Kidney glomerular epithelial cell (primary cell): ENCODE results near the gene PRKG1.
"Not testable (repeated sequence)": the region's sequence is repeated elsewhere in the genome, so short reads cannot be mapped to it uniquely, and the experiment has no call there.

Experiments
- DNase-seq: peaks from one replicate; lab custom pipeline; 2025; lab: John Stamatoyannopoulos, UW

The PRKG1 gene

DNA sequence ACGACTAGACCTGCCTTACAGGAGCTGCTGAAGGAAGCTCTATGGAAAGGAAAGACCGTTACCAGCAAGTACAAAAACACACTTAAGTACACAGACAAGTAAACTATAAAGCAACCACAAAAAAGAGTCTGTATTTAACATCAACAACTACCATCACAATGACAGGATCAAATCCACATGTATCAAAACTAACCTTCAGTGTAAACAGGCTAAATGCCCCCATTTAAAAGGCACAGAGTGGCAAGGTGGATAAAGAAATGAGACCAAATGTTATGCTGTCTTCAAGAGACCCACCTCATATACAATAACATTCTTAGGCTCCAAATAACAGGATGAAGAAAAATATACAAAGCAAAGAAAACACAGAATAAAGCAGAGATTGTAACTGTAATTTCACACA is 932.8 kb downstream of the PRKG1 start:
- DNase-seq, result no peak

DNA sequence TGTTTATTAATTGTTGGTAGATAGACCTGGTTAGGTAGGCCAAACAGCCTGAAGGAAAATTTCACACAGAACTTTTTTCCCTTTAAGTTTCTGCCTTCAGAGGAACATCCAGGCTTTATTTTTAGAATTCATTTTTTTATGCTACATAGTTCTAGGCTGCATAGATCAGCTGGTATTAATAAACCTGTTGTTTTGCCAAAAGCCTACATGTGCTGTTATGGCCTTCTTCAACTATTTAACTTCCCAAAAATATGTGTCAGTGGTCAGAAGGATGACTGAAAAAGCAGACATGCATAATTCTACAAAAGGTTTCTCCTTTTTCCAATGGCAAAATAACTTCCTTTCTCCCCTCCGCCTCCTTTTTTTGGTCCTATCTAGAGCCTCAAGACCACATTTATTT is 936.8 kb downstream of the PRKG1 start:
- DNase-seq, result no peak

DNA sequence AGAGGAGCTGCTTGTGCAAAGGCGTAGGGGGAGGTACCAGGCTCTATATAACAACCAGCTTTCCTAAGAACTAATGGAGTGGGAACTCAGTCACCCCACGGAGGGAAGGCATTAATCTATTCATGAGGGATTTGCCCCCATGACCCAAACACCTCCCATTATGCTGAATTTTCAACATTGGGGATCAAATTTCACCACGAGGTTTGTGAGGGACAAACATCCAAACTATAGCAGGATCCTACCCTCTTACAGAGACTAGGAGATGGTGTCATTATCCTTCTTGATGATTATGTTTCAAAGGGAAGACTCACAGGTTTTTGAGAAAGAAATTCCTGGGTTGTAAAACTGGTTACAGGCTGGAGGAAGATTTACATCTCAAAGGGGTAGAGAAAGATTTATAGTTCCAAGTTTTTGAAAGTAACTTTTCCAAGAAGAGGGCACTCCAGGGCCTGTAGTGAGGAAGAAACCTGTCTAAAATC is 944.8 kb downstream of the PRKG1 start:
- DNase-seq, result no peak

DNA sequence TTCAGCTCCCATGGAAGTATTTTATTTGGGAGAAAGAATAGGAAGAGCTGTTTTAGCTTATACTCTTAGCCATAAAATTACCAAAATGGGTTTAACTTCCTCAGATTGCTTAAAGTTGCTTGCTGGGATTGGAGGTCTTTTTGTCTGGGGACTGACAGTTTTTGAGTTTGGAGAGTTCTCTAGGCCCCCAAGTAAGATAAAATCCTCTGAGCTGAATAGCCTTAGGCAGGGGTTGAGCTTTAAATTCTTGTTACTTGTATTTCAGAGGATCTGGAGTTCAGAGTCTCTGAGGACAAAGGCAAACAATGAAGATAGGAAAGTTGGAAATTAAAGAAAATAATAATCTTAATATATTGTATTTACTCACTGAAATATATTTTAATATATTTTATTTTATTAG is 945.4 kb downstream of the PRKG1 start:
- no peak for DNase-seq

DNA sequence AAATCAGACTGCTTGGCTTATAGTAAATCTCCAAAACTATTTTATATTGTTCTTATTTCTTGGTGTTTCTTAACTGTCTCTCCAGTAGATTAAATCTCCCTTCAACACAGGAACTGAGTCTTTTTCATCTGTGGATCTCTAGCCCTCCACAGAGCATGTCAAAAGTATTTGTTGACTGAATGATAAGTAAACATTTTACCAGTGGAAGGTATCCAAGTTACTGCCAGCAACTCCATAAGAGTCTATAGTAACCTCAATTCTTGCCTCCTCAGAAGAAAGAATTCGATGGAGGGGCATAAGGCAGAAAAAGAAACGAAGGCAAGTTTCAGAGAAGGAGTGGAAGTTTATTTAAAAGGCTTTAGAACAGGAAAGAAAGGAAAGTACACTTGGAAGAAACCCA is 945.9 kb downstream of the PRKG1 start:
- no peak for DNase-seq

DNA sequence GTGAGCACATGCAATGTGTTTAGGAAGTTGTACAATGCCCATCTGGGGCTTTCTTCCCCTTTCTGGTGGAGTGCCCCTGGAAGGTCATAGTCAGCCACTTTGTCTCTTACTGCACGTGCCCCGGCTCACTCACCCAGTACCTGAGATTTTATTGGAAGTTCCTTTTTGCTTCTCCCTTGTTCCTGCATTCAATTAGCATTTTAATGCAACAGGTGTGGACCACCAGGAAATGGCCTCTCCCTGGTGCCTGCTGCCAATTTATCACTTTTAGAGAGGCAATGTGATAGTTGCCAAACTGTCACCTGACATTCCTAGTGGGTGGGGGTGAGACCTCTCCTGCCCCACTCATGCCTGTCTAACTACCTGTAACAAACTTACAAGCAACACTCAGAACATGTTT is 946.4 kb downstream of the PRKG1 start:
- DNase-seq, result no peak

DNA sequence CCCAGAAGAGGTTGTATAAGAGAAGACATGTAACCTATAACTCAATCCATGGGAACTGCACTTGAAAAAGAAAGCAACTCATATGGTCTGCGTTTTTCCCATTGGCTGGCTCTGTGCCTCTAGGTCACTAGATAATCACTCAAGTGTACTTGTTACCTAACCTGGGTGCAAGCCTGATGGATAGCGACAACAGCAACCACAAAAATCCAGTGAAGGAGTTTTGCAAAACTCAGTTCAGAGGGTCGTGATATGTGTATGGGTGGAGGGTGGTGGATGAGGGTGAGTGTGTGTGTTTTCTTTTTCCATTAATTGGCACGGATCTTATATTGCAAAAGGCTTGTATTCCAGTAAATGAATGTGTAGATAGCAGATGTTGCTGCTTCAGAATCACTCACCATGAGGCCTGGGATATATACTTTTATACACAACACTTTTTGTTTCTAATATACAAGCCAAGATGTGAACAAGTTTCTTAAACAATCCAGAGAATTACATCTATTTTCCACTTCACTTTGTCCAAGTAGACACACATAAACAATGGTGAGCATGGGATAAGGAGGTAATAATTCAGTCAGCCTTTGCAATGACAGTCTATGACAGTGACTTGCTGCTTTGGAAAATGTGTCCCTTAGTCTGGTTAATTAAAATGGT is 952.9 kb downstream of the PRKG1 start:
- no peak for DNase-seq

DNA sequence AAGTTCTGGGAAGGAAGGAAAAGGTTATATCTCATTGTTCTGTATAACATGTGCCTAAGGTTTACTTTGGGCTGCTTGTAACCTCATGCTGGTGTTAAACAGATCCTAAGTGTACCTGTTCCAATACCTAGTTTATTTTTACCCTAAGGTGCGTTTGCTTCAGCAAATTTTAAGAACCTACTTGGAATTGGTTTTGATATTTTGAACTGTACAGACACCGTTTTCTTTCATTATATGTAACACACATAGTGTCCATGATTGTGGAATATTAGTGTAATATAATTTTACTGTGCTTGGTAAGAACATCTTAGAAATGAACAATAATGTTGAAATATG is 954.2 kb downstream of the PRKG1 start:
- DNase-seq, result no peak

DNA sequence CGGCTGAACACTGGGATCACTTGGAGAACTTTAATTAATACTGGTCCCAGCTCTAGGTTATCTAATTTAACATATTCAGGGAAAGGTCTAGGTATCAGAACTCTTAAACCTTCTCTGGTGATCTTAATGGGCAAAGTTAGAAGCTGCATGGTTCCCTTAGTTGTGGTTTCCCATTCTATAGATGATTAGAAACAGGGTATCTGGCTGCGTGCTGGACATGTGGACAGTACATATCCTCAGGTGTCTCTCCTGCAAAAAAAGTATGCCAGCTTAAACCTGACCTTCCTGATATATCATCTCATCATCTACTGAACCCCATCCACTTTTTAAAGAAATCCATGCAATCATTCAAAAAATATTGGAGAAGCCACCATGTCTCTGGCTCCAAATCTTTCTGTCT is 955.3 kb downstream of the PRKG1 start:
- no peak for DNase-seq

DNA sequence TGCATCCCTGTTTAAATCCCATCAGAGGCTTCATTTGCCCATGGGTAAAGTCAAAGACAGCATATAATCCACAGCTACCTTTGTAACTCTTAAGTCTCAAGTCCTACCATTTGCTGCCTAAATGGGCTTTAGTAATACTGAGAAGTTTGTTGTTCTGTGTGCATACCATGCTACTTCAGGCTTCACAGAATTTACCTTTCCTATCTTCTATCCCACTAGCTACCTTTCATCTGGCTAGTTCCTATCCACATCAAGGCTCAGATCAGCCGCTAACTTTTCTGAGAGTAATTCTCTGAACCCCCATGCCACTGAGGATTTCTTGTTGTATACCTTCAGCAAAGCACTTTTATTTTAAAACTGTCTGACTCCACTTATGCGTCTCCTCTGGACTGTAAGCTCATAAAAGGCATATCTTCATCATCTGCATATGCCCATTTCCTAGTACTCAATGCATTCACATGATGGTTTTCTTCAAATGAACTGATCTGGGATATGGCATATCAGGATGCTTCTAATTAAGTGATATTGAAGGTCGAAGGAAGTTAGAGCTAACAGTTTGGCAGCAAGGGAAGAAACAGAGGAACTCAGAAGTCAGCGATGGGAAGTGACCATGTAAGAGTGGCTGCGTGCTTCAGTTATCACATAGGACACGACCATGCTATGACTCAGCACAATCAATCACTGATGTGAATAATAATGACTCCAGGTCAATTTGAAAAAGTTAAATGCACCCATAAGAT is 955.9 kb downstream of the PRKG1 start:
- DNase-seq, result no peak

DNA sequence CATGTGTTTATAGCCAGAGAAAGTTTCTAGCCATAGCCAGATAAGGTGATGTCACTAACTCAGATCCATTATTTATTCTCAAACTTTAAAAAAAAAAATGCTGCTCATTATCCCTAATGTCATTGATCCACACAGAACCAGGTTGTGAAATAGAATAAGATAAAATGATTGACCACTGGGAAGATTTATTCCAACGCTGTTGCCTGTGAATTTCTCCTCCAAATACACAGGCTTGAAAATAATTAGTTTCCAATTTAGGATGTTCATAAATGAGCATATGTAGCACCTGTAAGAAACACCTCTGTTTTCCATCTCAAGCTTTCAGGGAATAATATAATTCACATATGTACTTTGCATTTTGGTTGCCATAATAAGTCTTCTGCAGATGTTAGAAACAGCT is 956.7 kb downstream of the PRKG1 start:
- no peak for DNase-seq

DNA sequence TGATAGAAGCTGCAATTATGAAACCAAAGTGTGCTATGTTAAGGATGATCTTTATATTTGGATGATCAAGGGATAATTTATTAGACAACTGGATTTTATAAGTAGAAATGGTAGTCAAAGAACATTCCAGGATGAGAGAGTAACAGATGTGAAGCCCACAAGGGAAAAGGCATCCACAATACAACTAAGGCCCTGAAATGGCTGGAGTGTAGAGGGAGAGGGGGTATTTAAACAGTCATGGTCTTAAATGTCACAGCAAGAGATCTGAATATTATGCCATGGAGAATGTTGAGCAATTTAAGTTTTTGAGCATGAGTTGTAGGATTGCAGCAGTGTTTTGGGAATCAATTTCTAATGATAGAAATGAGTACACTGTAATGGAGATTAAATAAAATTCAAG is 957.5 kb downstream of the PRKG1 start:
- no peak for DNase-seq

DNA sequence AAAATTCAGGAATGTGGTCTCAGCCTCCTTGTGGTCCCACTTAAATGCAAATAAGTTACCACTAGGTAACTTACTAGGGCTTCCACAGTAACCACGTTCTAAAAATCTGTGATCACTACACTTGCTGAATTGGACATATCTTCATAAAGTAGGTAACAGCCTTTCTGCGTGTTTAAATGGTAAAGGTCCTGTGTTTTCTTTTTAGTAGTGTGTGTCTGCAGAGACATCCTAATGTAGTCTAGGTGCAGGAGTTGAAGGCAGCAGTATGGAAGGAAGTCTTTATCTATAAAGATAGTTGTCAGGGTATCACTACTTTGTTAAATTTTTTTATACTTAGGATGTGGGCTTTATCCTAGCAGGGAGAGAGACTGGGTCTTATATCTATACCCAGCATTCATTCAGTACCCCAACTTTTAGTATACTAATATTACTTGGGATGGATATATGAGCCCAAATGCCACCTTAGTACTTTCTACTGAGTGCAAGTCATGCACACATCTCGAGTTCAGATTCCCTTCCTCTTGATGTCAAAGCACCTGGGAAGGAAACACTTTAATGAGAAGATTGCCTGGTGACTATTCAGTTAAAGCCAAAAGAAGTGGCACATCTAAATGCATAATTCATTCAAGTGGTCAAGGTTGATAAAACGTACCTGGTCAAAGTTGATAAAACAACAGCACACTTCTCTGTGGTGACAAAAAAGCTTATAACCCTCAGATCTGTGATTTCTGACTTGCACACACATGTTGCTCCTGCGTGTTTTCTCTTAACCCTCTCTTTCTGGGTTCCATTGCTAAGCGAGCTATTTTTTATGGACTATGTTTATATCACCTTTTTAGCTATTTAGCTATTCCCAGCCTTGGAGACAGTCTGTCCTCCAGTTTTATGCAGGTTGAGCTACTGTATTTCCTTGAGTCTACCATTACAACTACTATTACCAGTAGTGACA is 958.7 kb downstream of the PRKG1 start:
- no peak for DNase-seq

DNA sequence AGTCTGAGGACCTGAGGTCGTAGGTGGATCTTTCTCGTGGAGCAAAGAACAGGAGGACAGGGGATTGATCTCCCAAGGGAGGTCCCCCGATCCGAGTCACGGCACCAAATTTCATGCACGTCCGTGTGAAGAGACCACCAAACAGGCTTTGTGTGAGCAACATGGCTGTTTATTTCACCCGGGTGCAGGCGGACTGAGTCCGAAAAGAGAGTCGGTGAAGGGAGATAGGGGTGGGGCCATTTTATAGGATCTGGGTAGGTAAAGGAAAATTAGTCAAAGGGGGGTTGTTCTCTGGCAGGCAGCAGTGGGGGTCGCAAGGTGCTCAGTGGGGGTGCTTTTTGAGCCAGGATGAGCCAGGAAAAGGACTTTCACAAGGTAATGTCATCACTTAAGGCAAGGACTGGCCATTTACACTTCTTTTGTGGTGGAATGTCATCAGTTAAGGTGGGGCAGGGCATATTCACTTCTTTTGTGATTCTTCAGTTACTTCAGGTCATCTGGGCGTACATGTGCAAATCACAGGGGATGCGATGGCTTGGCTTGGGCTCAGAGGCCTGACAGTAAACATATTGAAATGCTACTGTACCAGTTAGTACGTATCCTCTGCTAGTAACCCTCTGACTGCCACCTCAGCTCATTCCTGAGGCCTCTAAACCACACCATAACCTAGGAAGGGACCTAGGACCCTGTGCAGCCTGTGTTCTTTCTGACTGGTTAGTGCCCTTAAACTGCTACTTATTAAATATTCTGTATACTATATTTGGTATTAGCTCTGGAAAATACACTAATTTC is 964.9 kb downstream of the PRKG1 start:
- not testable (repeated sequence) for DNase-seq

DNA sequence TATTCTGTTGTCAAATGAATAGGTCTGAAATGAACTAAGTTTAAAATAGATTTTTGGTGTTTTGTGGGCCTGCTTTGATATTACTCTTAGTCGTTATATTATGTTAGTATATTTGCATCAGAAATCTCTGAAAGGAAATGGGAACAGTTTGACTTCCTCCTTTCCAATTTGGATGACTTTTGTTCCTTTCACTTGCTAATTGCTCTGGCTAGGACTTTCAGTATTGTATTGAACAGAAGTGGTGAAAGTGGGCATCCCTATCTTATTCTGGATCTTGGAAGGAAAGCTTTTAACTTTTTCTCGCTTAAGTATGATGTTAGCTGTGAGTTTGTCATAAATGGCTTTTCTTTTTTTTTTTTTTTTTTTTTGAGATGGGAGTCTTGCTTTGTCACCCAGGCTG is 966.2 kb downstream of the PRKG1 start:
- DNase-seq, result no peak

DNA sequence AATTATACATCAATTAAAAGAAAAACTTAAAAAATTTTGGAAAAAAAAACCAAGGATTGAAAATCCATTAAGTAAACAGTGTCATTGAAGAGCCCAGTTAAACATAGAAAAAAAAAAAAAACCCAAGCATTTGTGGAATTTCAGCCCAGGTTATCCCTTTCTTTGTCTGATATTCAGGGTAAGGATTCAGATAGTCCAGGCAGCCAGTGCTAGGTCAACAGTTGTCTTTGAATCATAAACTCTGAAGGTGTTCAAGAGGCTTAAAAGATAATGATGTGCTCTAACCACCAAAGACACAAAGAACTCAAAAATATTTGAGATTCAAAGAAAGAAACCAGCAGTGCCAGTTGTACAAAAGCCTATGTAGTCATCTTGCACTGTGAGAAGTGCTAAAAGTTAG is 969.5 kb downstream of the PRKG1 start:
- no peak for DNase-seq

DNA sequence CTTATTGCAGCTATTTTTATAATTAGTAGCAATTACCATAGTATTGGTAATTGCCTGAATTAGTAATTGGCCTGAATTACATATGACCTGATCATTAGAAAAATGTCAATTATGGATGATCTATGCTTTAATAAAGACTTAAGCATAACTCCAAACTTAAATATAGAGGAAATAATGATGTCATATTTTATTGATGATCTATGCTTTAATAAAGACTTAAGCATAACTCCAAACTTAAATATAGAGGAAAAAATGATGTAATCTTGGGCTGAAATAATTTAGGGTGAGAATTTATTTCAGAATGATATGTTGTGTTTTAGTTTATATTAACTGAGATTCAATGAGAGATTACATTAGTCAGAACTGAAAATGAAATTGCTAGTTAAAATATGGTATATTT is 973.8 kb downstream of the PRKG1 start:
- DNase-seq, result no peak

DNA sequence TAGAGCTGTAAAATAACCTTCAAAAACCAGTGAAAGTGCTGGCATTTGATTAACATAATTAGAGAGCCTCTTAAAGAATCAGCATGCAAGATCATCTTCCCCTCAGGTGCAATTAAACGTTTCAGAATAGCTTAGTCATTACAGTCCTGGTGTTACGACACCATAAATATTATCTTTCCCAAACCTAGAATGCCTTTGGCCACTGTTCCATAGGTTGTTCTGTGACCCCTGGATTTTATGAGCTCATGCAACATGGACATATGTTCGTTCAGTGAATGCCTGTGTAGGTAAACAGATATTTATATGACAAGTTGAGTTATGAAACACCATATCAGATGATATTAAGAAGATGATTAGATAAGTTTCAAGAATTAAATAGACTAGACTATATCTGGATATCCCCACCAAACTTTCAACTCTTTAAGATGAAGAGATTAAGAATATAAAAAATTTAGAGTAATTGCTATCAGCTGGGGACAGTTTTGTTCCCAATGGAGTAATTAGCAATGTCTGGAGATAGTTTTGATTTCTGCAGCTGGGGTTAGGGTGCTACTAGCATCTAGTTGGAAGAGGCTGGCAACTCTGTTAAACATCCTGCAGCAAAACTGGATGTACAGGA is 976.3 kb downstream of the PRKG1 start:
- no peak for DNase-seq

DNA sequence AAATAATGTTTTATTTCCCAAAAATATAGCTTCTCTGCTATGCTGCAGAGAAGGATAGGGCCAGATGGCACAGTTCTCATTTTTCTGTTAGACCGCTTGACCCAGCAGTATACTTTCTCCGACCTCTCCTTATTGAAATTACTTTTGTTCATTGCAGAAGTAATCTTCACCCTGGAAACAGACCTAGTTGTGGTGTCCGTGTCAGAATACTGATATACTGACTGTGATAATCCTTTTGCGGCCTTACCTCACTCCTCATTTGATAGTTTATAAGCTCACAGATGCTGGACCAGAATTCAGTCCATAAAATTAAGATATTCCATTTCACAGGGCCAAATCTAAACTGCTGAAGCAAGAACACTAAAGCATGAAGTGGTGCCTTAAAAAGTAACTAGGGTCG is 979.2 kb downstream of the PRKG1 start:
- no peak for DNase-seq

DNA sequence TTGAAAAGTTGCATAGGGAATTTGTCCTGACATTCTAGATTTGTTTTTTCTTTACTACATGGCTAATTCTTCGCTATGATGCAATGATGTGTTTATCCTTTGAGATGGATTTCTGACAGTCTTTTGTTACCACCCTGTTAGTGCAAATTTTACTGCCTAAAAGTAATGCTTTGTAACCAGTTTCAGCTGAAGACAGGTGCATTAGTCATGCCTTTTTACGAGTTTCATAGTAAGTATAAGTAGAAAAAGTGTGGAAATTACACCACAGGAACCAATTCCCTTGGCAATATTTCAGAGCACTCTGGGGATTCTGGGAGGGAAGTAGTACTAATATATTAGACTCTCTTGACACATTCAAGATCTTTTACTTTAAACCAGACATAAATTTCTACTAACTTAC is 982.0 kb downstream of the PRKG1 start:
- no peak for DNase-seq

DNA sequence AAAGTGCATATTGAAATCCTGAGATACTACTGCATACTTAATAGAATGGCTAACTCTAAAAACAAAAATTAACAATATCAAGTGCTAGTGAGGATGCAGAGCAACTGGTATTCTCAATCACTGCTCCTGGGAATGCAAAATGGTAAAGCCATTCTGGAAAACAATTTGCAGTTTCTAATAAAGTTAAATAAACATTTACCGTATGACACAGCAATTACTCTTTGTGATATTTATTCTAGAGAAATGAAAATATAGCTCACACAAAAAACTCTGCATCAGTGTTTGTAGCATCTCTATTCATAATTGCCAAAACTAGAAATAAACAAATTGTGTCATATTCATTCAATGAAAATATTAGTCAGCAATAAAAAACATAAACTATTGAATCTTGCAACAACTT is 984.8 kb downstream of the PRKG1 start:
- no peak for DNase-seq

DNA sequence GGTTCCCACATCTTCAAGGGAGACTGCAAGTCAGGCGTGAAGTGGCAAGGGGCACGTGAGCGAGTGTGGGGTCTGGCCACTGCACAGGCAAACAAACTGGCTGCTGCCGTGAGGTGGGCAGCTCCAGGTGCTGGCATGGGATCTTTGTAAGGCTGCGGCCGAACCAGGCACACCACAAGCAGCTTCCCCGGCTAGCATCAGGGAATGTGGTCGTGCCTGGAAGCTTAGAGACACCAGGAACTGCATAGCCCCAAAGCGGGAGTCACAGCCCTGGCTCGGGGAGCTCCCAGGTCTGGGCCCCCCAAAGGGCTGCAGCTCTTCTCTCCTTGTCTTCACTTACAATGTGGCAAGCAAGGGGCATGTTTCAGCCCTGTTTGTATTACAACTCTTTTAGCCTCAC is 988.9 kb downstream of the PRKG1 start:
- no peak for DNase-seq
